IPS DF 19.7 (cell line): ENCODE measurements around the gene PUS3.
"Not testable (repeated sequence)": the region's sequence is repeated elsewhere in the genome, so short reads cannot be mapped to it uniquely, and the experiment has no call there.

Experiments used
- DNase-seq: peaks from one replicate; pipeline ENCODE4 v3.0.0-alpha.2; 2013; ENCODE audit warnings: low read depth, low spot score

PUS3 gene

DNA sequence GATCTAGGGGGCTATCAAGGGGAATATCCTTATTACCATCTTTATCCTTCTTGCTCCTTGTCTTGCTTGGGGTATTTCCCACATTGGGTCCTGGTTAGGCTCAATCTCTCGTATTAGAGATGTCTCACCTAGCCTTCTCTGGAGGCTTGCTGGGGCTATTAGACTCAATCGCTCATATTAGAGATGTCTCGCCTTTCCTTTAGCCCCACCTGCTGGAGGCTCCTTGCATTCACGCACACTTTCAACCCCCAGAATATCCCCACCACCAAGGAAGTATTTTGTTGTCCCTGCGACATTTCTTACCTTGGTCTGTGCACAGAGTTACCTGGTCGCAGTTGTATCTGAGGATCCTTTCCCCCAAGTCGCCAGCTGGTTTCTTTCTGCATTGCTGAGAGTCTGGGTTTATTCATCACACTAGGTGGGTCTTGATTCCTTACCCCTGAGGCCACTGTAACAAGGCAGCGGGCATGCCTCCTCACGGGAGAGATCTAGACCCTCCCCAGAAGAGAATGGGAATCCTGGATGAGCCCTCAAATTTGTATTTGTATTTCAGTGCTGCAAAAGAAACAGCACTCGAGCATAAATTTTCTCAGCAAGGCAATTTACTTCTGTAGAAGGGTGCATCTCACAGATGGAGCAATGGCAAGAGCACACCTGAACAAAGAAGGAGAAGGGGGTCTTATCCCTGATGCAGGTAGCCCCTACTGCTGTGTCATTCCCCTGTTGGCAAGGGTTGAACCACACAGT, 31.4 kb downstream of the PUS3 start:
- DNase-seq = no peak

DNA sequence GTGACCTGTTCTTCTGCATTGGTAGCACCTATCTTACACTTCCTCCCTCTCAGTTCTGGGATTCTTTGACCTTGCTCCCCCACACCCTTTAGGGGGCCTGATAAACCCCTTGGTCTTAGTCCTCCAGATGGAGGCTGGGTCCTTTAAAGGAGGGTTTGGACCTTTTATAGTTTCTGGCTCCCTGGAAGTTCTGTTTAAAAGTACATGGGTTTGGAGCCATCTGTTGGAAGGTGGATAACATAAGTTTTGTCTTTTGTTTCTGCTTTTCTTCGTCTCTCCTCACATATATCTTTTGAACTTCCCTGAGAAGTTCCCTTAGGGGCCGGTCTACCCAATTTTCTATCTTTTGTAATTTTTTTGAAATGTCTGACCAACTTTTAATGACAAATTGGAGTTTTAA, 33.5 kb downstream of the PUS3 start:
- no peak for DNase-seq

DNA sequence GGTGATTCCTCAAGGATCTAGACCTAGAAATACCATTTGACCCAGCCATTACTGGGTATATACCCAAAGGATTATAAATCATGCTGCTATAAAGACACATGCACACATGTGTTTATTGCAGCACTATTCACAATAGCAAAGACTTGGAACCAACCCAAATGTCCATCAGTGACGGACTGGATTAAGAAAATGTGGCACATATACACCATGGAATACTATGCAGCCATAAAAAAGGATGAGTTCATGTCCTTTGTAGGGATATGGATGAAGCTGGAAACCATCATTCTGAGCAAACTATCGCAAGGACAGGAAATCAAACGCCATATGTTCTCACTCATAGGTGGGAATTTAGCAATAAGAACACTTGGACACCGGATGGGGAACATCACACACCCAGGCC, 37.7 kb downstream of the PUS3 start:
- DNase-seq = not testable (repeated sequence)

DNA sequence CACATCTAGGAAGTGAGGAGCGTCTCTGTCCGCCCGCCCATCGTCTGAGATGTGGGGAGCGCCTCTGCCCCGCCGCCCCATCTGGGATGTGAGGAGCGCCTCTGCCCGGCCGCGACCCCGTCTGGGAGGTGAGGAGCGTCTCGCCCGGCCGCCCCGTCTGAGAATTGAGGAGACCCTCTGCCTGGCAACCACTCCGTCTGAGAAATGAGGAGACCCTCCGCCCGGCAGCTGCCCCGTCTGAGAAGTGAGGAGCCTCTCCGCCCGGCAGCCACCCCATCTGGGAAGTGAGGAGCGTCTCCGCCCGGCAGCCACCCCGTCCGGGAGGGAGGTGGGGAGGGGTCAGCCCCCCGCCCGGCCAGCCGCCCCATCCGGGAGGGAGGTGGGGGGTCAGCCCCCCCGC, 40.2 kb downstream of the PUS3 start:
- DNase-seq = not testable (repeated sequence)

DNA sequence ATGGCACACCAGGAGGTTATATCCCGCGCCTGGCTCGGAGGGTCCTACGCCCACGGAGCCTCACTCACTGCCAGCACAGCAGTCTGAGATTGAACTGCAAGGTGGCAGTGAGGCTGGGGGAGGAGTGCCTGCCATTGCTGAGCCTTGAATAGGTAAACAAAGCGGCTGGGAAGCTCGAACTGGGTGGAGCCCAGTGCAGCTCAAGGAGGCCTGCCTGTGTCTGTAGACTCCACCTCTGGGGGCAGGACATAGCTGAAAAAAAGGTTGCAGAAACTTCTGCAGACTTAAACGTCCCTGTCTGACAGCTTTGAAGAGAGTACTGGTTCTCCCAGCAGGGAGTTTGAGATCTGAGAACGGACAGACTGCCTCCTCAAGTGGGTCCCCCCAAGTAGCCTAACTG, 45.3 kb downstream of the PUS3 start:
- not testable (repeated sequence) for DNase-seq

DNA sequence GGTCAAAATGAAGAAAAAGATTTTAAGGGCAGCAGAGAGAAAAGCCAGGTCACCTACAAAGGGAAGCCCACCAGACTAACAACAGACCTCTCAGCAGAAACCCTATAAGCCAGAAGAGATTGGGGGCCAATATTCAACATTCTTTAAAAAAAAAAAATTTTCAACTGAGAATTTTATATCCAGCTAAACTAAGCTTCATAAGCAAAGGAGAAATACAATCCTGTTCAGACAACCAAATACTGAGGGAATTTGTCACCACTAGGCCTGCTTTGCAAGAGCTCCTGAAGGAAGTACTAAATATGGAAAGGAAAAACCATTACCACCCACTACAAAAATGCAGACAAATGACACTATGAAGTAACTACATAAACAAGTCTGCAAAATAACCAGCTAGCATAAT, 56.8 kb downstream of the PUS3 start:
- no peak for DNase-seq
